Muscle of arm (tissue), 14 donors: ENCODE data around the gene PSMD14. TPM values are rescaled to one million over a fixed set of nuclear protein-coding genes. Genes with fewer than 3 reads are reported as not detected.
"Not testable (repeated sequence)": the region's sequence is repeated elsewhere in the genome, so short reads cannot be mapped to it uniquely, and the experiment has no call there.

Experiments used
- DNase-seq: peaks from one replicate; pipeline ENCODE4 v3.0.0-alpha.2; 2013
- long read RNA-seq, 11 donors: transcript quantifications; one replicate each; lab custom pipeline, GENCODE V29; 2026
- polyA plus RNA-seq, 12 donors: library from polyadenylated mRNA; unstranded; fragments of 120-200 nt; gene quantifications; one replicate each; pipeline ENCODE4 v1.2.1, GENCODE V29; 2013; ENCODE audit not compliant: insufficient read length in 12 of 12

PSMD14 gene
- polyA plus RNA-seq: 10 to 100 TPM in 11 of 12 donors, not detected in 1; 20.8 to 50.5 (median 47.2) TPM
- long read RNA-seq, donor 1, full-length matches to known transcripts: 18 of 18 reads
- long read RNA-seq, donor 1, partial matches to known transcripts: 0 of 18 reads
- long read RNA-seq, donor 1, other reads (novel, unspliced or antisense): 0 of 18 reads
- long read RNA-seq, donor 2, full-length matches to known transcripts: 43 of 43 reads
- long read RNA-seq, donor 2, partial matches to known transcripts: 0 of 43 reads
- long read RNA-seq, donor 2, other reads (novel, unspliced or antisense): 0 of 43 reads
- long read RNA-seq, donor 3, full-length matches to known transcripts: 21 of 21 reads
- long read RNA-seq, donor 3, partial matches to known transcripts: 0 of 21 reads
- long read RNA-seq, donor 3, other reads (novel, unspliced or antisense): 0 of 21 reads
- long read RNA-seq, donor 4, transcript PSMD14-201 (12 exons, 1,954 nt): major isoform, 16 of 16 reads
- long read RNA-seq, donor 4, partial matches to known transcripts: 0 of 16 reads
- long read RNA-seq, donor 4, other reads (novel, unspliced or antisense): 0 of 16 reads
- long read RNA-seq, donor 5, transcript PSMD14-201 (12 exons, 1,954 nt): major isoform, 45 of 46 reads
- long read RNA-seq, donor 5, partial matches to known transcripts: 0 of 46 reads
- long read RNA-seq, donor 5, other reads (novel, unspliced or antisense): 0 of 46 reads
- long read RNA-seq, donor 6, full-length matches to known transcripts: 23 of 23 reads
- long read RNA-seq, donor 6, partial matches to known transcripts: 0 of 23 reads
- long read RNA-seq, donor 6, other reads (novel, unspliced or antisense): 0 of 23 reads
- long read RNA-seq, donor 7, full-length matches to known transcripts: 17 of 22 reads
- long read RNA-seq, donor 7, partial matches to known transcripts: 0 of 22 reads
- long read RNA-seq, donor 7, other reads (novel, unspliced or antisense): 5 of 22 reads
- long read RNA-seq, donor 8, full-length matches to known transcripts: 46 of 51 reads
- long read RNA-seq, donor 8, partial matches to known transcripts: 5 of 51 reads
- long read RNA-seq, donor 8, other reads (novel, unspliced or antisense): 0 of 51 reads
- long read RNA-seq, donor 9, full-length matches to known transcripts: 12 of 18 reads
- long read RNA-seq, donor 9, partial matches to known transcripts: 6 of 18 reads
- long read RNA-seq, donor 9, other reads (novel, unspliced or antisense): 0 of 18 reads
- long read RNA-seq, donor 10, transcript PSMD14-201 (12 exons, 1,954 nt): major isoform, 23 of 23 reads
- long read RNA-seq, donor 10, partial matches to known transcripts: 0 of 23 reads
- long read RNA-seq, donor 10, other reads (novel, unspliced or antisense): 0 of 23 reads
- long read RNA-seq, donor 11, full-length matches to known transcripts: 26 of 26 reads
- long read RNA-seq, donor 11, partial matches to known transcripts: 0 of 26 reads
- long read RNA-seq, donor 11, other reads (novel, unspliced or antisense): 0 of 26 reads

DNA sequence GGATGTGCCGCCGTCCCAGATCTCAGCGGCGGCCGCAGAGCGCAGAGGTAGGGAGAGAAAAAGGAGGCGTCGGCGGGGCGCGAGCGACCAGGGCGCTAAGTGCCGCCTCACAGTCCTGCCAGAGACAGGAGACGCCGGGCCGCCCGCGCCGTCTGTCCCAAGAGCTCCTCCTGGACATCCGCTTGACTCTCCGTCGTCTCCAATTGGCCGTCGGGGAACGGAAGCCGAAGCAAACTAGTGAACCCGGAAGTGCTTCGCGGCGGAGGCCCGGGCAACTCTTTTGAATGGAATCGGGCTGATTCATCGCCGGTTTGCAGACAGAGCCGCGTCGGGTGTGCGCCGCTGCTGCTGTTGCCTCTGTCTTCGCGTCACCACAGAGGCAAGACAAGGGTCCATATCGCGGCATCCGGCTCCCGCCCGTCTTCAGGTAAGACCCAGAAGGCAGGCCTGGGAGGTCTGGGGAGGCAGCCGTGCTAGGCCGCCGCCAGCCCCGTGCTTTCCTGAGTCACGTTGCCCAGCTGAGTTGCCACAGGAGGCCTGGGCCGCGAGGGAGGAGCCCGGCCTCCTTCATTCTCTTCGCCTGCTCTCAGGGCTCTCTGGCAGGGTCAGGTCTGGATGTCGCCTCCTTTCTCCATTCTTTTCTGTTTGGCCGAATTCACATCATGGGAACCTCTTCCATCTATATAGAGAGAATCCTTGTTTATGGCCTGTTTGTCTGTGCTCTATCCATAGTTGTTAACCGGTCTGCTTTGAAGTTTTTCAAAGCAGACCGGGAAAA lies at the start of gene PSMD14:
TSS of gene PSMD14 (plus strand) at position 248 of the 778 bp plus-strand sequence. CDS start 10,401 bp downstream, outside the sequence.
- DNase-seq: peak; percentile 93

DNA sequence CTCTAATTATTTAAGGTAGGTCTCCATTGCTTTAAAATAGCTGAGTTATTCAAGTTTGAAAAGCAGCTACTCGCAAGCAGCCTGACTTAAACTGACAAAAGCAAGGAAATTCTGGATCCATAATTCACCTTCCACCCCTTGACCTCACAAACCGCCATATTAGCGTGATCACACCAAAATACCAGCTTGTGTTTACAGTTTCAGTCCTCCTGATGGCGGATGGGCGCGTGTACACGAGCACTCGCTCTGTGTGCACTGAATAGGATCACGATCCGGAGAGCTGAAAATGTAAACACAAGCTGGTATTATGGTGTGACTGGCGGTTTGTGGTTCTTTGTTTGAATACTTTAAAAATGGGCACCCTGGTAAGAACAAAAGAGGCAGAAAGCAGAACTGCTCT lies 42.4 kb upstream of the PSMD14 start:
- no peak for DNase-seq

DNA sequence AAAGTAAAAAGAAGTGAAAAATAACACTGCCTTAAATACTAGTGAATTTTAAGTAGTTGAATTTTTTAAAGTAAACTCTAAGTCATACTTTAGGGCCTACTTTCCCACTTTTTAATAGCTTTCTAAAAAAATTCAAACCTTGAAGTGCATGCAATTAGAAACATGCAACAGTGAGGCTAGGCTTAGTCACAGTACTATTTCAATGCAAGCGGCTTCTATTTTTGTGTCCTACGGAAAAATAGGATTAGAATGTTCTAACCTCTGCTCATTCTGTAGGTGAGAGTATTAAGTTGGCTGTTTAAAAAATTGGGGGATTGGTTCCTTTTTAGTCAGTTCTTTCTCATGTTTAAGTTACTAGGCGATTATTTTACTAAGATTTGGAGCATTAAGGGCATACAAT lies 39.1 kb upstream of the PSMD14 start:
- no peak for DNase-seq

DNA sequence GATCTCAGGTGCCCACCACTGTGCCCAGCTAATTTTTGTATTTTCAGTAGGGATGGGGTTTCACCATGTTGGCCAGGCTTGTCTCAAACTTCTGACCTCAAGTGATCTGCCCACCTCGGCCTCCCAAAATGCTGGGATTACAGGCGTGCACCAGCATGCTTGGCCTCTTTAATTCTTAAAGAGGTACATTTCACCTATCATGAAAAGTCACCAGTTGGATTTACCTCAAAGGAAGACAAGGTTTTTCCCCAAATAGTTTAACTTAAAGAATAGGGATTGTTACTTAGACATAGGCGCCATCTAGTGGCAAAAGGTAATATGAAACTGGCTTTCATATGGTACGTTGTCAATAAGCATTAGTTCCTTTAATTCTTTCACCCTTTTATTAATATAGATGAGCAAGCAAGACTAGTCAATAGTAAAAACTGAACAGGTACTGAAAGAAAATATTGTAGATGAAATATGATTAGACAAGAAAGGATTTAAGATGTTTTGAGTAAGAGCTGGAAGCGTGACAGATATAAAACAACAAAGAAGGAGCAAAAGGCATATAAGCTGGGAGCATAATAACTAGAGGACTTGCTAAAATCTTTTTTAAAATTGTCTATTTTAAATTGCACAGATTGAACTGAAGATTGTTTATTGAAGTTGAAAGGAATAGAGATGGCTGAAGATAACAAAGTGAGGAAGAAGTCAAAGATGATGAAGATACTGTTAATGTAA lies 35.0 kb upstream of the PSMD14 start:
- peak; percentile 40 for DNase-seq

DNA sequence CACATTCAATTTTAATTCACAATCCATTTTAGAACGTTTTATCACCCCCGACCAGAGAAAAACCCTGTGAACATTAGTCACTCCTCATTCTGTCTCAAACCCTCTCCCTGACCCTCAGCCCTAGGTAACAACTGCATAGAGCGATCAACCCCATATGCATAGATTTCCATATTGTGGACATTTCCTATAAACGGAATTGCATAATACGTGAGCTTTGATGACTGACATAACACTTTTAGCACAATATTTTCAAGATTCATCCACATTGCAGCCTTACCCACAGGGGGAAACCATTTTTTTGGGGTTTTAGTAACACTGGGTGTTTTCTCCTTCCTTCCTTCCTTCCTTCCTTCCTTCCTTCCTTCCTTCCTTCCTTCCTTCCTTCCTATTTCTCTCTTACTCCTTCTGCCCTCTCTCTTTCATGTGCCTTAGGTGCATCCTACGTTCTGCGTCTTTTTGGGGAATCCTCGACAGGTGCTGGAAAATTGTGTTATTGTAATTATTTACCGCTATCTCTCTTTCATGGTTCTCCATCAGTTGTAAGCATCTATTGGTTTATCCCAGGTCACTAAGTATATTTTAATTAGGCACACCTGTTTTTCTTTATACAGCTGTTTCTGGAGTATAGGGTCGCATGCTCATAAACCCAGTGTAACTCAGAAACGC lies 29.5 kb upstream of the PSMD14 start:
- peak; percentile 8 for DNase-seq

DNA sequence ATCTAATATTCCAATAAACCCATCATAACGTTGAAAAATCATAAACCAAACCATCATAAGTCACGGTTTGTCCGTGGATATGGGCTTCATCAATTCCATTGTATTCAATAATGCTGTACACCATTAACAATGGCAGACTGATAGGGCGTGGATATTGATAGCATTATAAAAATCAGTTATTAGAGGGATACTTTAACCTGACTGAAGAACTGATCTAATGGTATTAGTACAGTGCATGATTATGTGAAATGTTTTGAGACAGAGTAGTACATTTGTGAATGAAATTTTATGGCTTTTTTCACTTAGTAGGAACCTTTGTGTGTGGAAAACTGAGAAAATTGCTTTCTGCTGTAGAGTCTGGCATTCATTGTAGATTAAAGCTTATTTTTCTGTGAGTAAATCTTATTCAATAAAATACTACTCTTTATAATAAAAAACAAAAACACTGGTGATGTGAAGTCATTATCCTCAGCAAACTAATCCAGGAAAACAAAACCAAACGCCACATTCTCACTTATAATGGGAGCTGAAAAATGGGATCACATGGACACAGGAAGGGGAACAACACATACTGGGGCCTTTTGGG lies 28.9 kb upstream of the PSMD14 start:
- not testable (repeated sequence) for DNase-seq

DNA sequence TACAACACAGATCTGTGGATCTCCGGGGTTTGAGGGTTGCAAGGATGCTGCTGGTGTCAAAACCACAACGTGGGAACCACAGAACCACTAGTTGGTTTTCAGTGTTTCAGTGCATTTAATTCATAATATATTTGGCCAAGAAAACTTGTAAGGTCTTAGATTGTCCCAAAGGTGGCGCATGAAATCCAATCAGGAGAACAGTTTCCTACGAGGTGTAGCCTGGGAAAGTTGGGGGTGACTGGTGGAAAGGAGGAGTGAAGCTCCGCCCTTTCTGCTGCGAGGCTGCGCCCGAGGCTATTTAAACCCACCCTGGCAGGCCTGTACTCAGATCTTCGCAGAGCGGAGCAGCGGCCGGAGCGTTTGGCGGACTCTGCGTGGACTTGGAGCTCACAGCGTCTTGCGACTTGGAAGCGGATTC lies 27.3 kb upstream of the PSMD14 start:
- DNase-seq: not testable (repeated sequence)

DNA sequence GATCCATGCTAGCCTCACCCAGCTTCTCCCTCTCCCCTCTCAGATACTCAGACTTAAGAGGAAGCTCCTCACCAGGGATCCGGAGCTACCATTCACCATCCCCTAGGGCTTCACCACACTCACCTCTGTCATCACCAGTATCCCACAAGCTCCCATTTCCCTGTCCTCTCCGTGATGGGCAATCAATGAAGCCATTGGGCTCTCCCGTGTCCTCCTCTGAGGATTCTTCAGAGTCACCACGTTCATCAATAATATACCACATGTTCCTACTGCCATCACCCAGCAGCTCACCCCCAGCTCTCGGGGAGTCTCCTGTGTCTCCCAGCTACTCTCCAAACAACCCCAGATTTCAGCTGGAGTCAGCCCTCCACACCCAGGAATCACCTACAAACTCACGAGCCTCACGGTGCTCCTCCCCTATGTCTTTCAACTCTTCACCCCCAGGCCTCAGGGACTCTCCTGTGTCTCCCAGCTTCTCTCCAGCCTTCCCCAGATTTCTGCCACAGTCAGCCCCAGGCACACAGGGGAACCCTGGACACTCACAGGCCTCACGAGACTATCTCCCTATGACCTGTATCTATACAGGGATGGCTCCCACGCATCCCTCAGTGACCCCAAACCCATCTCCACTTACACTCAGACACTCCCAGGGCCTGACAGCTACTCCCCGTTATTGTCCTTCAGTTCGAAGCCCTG lies 26.5 kb upstream of the PSMD14 start:
- DNase-seq: not testable (repeated sequence)

DNA sequence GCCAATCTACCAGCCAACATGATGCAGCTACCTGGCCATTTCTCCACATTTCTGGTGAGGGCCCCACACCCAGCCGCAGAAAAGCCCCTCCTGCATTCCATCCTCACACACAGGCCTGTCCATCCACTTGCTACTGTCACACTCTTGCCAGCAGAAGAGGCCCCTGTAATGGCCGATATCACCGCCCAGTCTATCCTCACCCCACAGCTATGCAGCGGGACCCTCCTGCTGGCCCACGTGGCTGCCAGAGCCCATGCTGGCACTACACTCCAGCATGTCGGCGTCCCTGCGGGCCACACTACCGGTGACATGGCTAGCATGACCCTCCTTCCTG lies 25.9 kb upstream of the PSMD14 start:
- DNase-seq: not testable (repeated sequence)

DNA sequence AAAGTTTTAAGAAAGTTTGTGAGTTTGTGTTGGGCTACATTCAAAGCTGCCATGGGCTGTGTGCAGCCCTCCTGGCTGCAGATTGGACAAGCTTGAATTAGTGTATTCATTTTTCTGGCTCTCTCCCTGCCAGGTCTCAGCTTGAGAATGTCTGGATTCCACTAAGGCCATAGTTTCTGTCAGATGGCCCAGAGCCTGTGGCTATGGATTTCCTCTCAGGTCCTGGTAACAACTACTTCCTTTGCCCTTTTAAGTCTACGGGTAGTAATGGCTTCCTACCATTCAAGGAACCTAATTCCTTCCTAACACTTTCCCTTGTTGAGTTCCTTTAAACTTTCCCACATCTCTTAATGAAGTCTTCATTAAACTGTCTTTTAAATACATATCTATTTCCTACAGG lies 24.3 kb upstream of the PSMD14 start:
- no peak for DNase-seq

DNA sequence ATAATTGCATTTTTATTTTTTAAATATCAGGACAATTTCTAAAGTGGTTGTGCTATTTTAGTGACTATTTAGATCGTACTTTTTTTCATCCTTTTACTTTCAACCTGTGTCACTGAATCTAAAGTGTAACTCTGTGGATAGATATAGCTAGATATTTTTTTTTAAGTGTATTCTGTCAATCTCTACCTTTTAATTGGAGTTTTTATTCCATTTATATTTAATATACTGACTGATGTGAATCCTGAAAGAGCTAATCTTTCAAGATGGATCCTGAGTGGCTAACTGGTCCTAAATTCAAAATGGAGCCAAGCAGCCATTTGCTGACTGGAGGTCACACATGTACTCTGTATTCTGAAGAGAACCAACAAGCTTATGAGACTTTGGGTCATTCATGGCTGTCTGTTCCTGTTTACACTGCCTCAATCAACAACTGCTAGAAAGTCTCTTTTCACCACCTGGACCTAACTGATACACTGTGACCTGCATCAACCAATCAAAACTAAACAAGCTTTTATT lies 4.6 kb upstream of the PSMD14 start:
- no peak for DNase-seq

DNA sequence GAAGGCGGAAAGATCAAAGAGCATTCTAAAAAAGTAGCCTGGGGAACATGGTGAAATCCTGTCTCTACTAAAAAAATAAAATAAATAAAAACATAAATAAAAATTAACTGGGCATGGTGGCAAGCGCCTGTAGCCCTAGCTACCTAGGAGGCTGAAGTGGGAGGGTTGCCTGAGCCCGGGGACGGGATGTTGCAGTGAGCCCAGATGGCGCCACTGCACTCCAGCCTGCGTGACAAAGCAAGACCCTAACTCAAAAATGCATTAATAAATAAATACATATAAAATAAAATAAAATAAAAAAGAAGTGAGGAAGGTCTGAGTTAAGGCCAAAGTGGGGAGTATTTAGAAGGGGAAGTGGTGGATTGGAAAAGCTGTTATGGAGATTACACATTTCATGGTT lies 1.3 kb upstream of the PSMD14 start:
- no peak for DNase-seq

DNA sequence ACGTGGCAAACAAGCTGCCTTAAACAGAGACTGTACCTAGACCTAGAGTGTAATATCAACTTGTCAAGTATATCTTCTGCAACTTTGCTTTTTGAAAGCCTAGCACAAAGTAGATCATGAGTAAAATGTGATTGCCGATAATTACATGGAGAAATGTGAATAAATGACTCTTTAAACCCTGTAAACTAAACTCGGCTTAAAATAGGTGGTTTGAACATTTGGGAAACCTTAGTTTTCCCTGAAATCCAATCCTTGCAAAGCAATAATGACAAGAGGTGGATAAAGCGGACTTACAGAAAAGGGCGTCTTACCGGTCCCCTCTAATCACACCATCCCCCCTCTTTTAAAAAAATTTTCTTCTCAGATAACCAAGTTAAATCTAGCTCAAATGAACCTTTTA lies 549 bp upstream of the PSMD14 start:
- DNase-seq: peak; percentile 15

DNA sequence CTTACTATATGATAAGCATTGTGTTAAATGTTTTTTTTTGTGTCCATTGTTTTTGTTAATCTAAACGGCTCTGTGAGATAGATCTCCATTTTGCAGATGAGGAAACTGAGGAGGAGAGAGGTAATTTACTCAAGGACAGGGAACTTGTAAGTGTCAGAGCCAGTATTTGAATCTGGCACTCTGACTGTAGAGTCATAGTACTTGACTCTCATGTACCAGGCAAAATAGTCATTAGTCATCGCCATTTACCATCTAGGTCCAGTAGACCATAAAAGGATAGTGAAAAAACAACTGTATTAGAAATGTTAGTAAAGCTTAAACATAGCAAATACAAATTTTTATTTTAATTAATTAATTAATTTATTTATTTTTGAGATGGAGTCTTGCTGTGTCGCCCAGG lies 4.8 kb downstream of the PSMD14 start:
- no peak for DNase-seq

DNA sequence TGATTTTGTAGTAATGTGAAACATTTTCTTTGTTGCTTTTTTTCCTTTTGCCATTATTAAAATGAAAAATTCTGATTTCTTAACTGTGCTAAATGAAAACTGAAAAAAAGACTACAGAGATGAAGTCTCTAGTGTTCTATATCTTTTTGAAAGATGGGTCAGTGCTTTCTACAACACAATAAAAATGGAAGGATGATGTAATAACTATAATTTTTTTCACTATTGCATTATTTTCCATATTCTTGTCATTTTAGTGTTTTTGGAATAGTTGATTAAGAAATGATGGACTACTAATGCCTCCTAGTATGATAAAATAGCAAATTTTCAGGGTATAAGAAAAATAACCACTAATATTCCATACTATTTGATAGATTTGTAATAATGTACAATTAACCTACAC lies 7.2 kb downstream of the PSMD14 start:
- DNase-seq: no peak

DNA sequence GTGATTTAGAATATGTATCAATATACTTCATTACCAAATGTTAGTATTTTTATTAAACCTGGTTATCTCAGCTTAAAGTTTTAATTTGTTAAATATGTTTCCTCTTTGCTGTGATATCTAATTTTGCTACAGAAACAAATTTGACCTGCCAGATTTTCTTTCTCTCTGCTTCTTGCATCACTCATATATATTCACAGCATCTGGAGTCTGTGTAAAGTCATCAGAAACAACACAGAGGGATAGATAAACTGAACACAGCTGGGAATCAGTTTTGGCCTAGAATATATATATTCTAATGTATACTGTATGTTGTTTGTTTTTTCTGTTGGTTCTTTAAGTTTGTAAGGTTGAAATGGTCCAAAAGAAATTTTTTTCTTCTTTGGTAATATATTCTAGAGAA lies 8.5 kb downstream of the PSMD14 start:
- no peak for DNase-seq

DNA sequence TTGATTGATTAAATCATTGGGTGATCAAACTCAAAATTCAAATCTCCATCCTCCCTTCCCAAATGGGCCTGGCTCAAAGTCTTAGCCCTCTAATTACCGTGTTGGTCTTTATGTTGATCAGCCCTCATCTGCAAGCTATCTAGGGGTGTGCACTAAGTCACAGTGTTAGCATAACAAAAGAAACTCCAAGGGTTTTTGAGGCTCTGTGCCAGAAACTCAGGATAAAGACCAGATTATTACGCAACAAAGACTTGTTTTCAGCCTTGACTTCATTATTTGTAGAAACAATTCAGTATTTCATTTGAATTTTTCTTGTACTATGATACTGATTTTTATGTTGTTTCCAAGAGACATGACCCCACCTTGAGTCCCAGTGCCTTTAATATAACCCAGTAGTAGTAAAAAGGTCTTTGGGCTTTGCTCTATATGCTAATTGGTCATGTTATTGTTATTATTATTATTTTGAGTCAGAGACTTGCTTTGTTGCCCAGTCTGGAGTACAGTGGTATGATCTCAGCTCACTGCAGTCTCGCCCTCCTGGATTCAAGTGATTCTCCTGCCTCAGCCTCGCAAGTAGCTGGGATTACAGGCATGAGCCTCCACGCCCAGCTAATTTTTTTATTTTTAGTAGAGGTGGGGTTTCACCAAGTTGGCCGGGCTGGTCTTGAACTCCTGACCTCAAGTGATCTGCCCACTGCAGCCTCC lies 13.9 kb downstream of the PSMD14 start:
- DNase-seq: no peak
